ENCODE measurements around the gene PHKA2.
"Not testable (repeated sequence)": the region's sequence is repeated elsewhere in the genome, so short reads cannot be mapped to it uniquely, and the experiment has no call there.

Gene PHKA2

GRCh38 chrX:18864390-18864920, 119.5 kb downstream of the PHKA2 start:
- DNase-seq (ENCODE audit: low read depth in 2 of 2) = no peak

DNA sequence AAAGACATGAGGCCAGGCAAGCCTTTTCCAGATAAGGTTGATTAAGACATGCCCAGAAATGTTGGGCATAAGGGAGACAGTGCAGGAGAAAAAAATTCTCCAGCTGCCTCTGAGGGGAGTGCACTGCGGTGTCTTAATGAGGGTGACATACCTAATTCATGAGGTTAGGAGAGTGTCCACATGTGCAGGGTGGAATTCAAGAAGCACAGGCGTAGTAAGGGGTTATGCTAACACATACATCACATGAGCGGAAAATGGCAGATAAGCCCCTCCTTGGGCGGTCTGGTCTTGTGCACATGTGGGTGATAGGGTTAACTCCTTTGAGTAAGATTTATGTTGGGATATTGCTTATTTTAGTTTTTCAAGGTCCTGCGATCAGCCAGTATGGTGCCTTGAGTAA, 122.4 kb downstream of the PHKA2 start:
- no peak for DNase-seq (ENCODE audit: low read depth in 2 of 2)

DNA sequence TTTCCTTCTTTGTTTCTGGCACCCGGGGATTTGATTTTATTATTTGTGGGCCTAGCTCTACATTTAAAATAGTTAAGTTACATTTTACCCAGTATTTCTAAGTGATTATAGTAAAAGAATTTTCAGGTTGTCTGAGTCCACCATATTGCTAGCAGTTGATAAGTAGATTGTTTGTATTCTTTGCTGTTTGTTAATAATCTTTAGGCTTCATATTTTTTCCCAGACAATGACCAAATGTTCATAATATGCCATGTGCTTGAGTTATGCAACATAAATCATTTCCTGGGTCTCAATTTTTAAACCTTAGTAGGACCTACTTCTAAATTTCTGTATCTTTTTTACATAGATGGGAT, 127.3 kb downstream of the PHKA2 start:
- DNase-seq (ENCODE audit: low read depth in 2 of 2) = no peak

DNA sequence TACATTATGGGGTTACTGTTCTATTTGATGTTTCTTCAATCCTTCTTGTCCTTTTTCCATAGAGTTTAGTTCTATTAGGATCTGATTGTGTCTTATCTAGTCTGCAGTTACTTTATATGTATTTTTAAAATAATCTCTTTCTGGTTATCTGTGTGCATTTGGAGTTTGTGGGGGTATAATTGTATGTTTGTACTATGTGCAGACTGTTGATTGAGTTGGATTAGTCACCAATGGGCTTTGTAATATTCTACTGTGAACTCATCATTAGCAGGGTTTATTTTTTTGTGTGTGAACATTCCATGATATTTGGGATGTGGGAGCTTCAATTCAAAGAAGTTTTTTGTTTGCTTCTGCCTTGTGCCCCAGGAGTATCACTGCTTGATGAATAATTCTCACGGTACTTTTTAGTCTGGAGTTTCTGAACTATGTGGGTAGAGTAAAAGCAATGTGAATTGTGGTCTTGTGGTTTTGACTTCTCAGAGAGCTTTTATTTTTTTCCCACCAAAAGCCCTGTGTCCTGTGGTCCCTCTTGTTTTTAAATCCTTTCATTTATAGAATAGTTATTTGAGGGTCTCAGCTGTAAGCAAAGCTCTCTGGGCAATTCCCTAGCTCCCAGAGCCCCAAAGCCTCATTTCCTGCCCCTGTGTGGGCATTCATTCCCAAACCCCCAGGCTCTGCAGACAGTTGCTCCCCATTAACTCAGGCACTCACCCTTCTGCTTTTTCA, 127.8 kb downstream of the PHKA2 start:
- no peak for DNase-seq (ENCODE audit: low read depth in 2 of 2)

DNA sequence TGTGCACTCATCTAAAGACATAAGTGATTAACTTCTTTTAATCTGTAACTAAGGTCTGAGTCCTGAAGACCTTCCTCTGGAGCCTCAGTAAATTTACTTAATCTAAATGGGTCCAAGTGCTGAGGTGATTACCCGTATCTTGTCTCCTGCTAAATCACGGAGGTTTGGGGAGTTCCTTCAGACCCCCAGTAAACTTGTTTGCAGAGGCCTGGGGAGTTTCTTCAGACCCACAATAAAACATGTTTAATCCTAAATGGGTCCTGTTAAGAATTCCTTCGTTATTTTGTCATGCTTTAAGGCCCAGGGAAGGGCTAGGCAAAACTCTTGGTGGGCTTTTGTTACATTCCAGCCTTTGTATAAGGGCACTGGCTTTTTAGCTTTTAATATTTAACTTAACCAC, 136.0 kb downstream of the PHKA2 start:
- not testable (repeated sequence) for DNase-seq (ENCODE audit: low read depth in 2 of 2)

Measured in stimulated activated CD8-positive, alpha-beta memory T cell treated with anti-CD3 and anti-CD28 coated beads, Interleukin-7, amount 100 ng/mL, for 1 hour (primary cell).